ENCODE data around the gene DOK6. TPM values are rescaled to one million over a fixed set of nuclear protein-coding genes. Genes with fewer than 3 reads are reported as not detected.

Gene DOK6
- total and polyA plus RNA-seq, 10 of the 15 experiments (the other 5 are each of a cell fraction or from before 2014, with no cell fraction given): 0.01 to 0.09 (median 0.04) TPM; not detected in 4

DNA sequence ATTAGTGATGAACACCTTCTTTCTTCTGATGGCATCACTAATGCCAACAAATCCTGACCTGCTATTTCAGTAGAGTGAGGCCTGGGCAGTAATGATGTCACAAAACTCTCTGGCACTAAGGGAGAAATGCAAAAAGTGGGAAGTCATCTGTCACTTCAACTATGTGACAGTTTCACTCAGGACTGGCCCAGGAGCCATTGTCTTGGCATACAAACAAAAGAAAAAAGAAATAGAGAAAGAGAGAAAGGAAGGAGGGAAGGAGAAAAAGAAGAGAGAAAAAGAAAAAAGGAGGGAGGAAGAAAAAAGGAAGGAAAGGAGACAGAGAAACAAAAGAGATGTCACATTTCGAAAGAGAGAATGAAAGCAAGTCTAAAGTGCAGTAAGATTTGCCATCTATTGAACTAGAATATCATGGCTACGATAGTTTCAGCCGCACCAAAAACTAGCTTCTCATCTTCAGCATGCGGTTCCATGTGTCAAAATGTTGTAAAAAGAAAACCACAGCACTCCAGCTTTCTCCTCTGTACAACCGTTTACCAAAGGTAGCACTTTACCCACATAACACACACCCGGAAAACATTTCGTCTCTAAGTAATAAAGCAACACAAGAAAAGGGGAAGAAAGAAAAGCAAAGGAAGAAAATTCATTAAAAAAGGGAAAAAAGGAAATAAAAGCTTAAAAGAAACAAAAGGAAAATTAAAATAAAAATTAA lies 496.9 kb downstream of the DOK6 start (continued):
- no peak for TF ChIP-seq SIX5 (IDR thresholded peaks at IDR 0.05; ENCODE audit: low read depth, low read length, severe bottlenecking)
- peak; percentile 34; the same call in 1 of the 2 replicates for TF ChIP-seq CREM (IDR thresholded peaks at IDR 0.05; ENCODE audit: low read depth)
- TF ChIP-seq BACH1 (IDR thresholded peaks at IDR 0.05; ENCODE audit: borderline replicate concordance): peak; percentile 75; the same call in 1 of the 2 replicates
- TF ChIP-seq RUNX3 (IDR thresholded peaks at IDR 0.05; ENCODE audit: low read length): peak; percentile 95
- TF ChIP-seq NR2F1 (conservative IDR thresholded peaks at IDR 0.05): peak; percentile 59; the same call in 1 of the 2 replicates
- peak; percentile 57; the same call in 1 of the 2 replicates for TF ChIP-seq CHD2 (IDR thresholded peaks at IDR 0.05; ENCODE audit: borderline replicate concordance, low read depth, low read length)
- TF ChIP-seq MTA2 (IDR thresholded peaks at IDR 0.05; ENCODE audit: low read depth): peak; percentile 96
- no peak for TF ChIP-seq FOS (IDR thresholded peaks at IDR 0.05; ENCODE audit: borderline replicate concordance, extremely low read depth, insufficient read length)
- TF ChIP-seq PKNOX1 (IDR thresholded peaks at IDR 0.05): peak; percentile 65
- peak; percentile 61 for TF ChIP-seq MEF2B (IDR thresholded peaks at IDR 0.05; ENCODE audit: partially characterized antibody, poor library complexity, severe bottlenecking)
- no peak for TF ChIP-seq CBX5 (IDR thresholded peaks at IDR 0.05; ENCODE audit: low read depth)
- TF ChIP-seq ASH2L (IDR thresholded peaks at IDR 0.05; ENCODE audit: borderline replicate concordance, low read depth): no peak
- no peak for TF ChIP-seq NKRF (conservative IDR thresholded peaks at IDR 0.05)
- TF ChIP-seq POLR2A (IDR thresholded peaks at IDR 0.05; ENCODE audit: low read depth, low read length): no peak
- TF ChIP-seq JUNB (IDR thresholded peaks at IDR 0.05): peak; percentile 36; the same call in 1 of the 2 replicates
- no peak for TF ChIP-seq CBX3 (IDR thresholded peaks at IDR 0.05; ENCODE audit: borderline replicate concordance, low read depth)
- no peak for TF ChIP-seq SMC3 (IDR thresholded peaks at IDR 0.05; ENCODE audit: borderline replicate concordance, low read length)
- TF ChIP-seq YBX1 (IDR thresholded peaks at IDR 0.05): peak; percentile 51; the same call in 1 of the 2 replicates
- TF ChIP-seq IRF4 (IDR thresholded peaks at IDR 0.05; ENCODE audit: low read depth, low read length): peak; percentile 65; the same call in 1 of the 2 replicates
- peak in 1 of 2 experiments; percentile 27; a peak in 1 of 4 replicates for TF ChIP-seq ETV6 (conservative IDR thresholded peaks at IDR 0.05 in 1 of 2, IDR thresholded peaks at IDR 0.05 in 1 of 2; ENCODE audit: borderline replicate concordance in 1 of 2, low read depth in 1 of 2)
- TF ChIP-seq ZNF687 (IDR thresholded peaks at IDR 0.05): peak; percentile 37
- TF ChIP-seq IKZF1 (conservative IDR thresholded peaks at IDR 0.05): peak; percentile 93
- TF ChIP-seq DPF2 (IDR thresholded peaks at IDR 0.05): peak; percentile 85; the same call in 1 of the 2 replicates
- TF ChIP-seq BMI1 (IDR thresholded peaks at IDR 0.05; ENCODE audit: borderline replicate concordance): peak; percentile 84
